ENCODE measurements around the gene OBP2A. TPM values are rescaled to one million over a fixed set of nuclear protein-coding genes. Genes with fewer than 3 reads are reported as not detected.

The OBP2A gene
- total RNA-seq, 2 experiments from 2014 or later: not detected

GRCh38 chr9:135590486-135591079, 44.7 kb downstream of the OBP2A start:
- Mint-ChIP-seq H3K27me3 (peaks cover 4% of the 10 kb centered on the region), H3K4me3 (no peak overlapping the region), H3K27ac (no peak overlapping the region), H3K4me1 (ENCODE audit: low read depth) (no peaks in the 10 kb centered on the region), H3K36me3 (ENCODE audit: low read depth) (no peaks in the 10 kb centered on the region), H3K9me3 (no peaks in the 10 kb centered on the region)
- ChIA-PET CTCF (no interaction called here), POLR2A (no interaction called here)
- ATAC-seq (no peak), DNase-seq (no peak)
- TF ChIP-seq, protein P1, sequence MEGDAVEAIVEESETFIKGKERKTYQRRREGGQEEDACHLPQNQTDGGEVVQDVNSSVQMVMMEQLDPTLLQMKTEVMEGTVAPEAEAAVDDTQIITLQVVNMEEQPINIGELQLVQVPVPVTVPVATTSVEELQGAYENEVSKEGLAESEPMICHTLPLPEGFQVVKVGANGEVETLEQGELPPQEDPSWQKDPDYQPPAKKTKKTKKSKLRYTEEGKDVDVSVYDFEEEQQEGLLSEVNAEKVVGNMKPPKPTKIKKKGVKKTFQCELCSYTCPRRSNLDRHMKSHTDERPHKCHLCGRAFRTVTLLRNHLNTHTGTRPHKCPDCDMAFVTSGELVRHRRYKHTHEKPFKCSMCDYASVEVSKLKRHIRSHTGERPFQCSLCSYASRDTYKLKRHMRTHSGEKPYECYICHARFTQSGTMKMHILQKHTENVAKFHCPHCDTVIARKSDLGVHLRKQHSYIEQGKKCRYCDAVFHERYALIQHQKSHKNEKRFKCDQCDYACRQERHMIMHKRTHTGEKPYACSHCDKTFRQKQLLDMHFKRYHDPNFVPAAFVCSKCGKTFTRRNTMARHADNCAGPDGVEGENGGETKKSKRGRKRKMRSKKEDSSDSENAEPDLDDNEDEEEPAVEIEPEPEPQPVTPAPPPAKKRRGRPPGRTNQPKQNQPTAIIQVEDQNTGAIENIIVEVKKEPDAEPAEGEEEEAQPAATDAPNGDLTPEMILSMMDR (IDR thresholded peaks at IDR 0.05): no peak
- intact Hi-C loops (cut with micrococcal nuclease): no loop called here

DNA sequence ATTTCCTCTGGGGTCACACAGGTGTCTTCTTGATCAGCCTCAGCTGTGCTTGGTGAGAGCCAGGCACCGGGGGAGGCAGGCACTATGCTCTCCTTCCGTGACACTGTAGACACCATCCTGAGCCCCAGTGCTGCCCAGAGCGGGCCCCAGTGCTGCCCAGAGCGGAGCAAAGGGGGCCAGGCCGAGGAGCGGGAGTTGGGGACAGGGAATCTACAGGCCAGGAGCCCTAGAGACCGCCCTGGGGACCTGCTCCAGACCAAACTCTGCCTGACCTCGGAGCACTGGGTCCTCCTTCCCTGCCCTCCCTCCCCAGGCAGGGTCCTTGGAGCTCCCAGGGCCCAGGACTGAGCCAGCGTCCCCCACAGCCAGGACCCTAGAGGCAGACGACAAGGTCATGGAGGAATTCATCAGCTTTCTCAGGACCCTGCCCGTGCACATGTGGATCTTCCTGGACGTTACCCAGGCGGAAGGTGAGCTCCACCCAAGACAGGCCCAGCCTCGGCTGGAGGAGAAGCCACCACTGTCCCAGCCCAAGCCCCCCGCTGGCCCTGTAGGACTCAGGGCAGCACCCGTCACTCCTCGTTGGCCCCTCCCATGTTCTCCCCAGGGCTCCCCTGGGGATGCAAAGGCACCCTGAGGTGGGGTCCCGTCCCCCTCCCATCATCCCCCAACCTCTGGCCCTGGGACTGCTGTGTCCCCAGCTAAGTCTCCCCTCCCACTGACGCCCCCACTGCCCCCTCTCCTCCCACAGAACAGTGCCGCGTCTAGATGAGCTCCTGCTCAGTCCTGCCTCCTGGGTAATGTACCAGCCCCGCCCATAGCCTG, 45.8 kb downstream of the OBP2A start:
- intact Hi-C loops (cut with micrococcal nuclease): no loop called here
- H3K27ac Mint-ChIP-seq: no peak overlapping the region
- ChIA-PET CTCF (no interaction called here), POLR2A (no interaction called here)
- TF ChIP-seq, protein P1 (IDR thresholded peaks at IDR 0.05): no peak
- H3K4me1 Mint-ChIP-seq (ENCODE audit: low read depth): no peaks in the 10 kb centered on the region
- H3K4me3 Mint-ChIP-seq: no peak overlapping the region
- no peaks in the 10 kb centered on the region for H3K9me3 Mint-ChIP-seq
- no peak for DNase-seq
- H3K36me3 Mint-ChIP-seq (ENCODE audit: low read depth): no peaks in the 10 kb centered on the region
- no peak for ATAC-seq
- H3K27me3 Mint-ChIP-seq: peaks cover 4% of the 10 kb centered on the region

DNA sequence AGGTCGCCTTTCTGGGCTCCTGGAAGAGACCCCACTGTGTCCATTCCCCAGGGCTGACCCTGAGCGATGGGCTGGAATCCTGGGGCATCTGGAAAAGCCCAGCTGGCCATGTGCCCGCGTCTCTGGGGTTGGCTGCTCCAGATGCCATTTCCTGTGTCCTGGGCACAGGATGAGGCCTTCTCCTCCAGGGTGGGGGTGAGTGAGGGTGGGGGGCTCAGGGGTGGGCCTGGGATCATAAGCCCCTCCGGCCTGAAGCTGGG, 46.3 kb downstream of the OBP2A start:
- ATAC-seq (no peak), DNase-seq (no peak)
- Mint-ChIP-seq H3K27ac (no peak overlapping the region), H3K4me3 (no peak overlapping the region), H3K27me3 (peaks cover 4% of the 10 kb centered on the region), H3K9me3 (no peaks in the 10 kb centered on the region), H3K4me1 (ENCODE audit: low read depth) (no peaks in the 10 kb centered on the region), H3K36me3 (ENCODE audit: low read depth) (no peaks in the 10 kb centered on the region)
- intact Hi-C loops (cut with micrococcal nuclease): no loop called here
- CTCF ChIA-PET: no interaction called here
- POLR2A ChIA-PET: no interaction called here
- TF ChIP-seq, protein P1 (IDR thresholded peaks at IDR 0.05): no peak

- CTCF ChIA-PET: no interaction called here
Measured at GRCh38 chr9:135592625-135593024, 46.7 kb downstream of the OBP2A start.

GRCh38 chr9:135596211-135596610, 50.3 kb downstream of the OBP2A start:
- POLR2A ChIA-PET: no interaction called here
- TF ChIP-seq, protein P1 (IDR thresholded peaks at IDR 0.05): no peak

More at GRCh38 chr9:135592625-135593024, 46.7 kb downstream of the OBP2A start:
- Mint-ChIP-seq H3K27me3 (peaks cover 4% of the 10 kb centered on the region), H3K9me3 (no peaks in the 10 kb centered on the region), H3K4me3 (no peak overlapping the region), H3K4me1 (ENCODE audit: low read depth) (no peaks in the 10 kb centered on the region), H3K27ac (no peak overlapping the region), H3K36me3 (ENCODE audit: low read depth) (no peaks in the 10 kb centered on the region)
- DNase-seq: no peak
- TF ChIP-seq, protein P1 (IDR thresholded peaks at IDR 0.05): no peak
- intact Hi-C loops (cut with micrococcal nuclease): no loop called here
- no peak for ATAC-seq
- POLR2A ChIA-PET: no interaction called here

More at GRCh38 chr9:135596211-135596610, 50.3 kb downstream of the OBP2A start:
- ATAC-seq: no peak
- Mint-ChIP-seq H3K27ac (no peak overlapping the region), H3K4me3 (no peak overlapping the region), H3K36me3 (ENCODE audit: low read depth) (no peaks in the 10 kb centered on the region), H3K27me3 (peaks cover 11% of the 10 kb centered on the region), H3K9me3 (no peaks in the 10 kb centered on the region), H3K4me1 (ENCODE audit: low read depth) (no peaks in the 10 kb centered on the region)
- CTCF ChIA-PET: no interaction called here
- no peak for DNase-seq
- intact Hi-C loops (cut with micrococcal nuclease): no loop called here

All from activated CD8-positive, alpha-beta T cell treated with anti-CD3 and anti-CD28 coated beads for 36 hours (primary cell).